Measurements from ENCODE around the gene RAB20. TPM values are rescaled to one million over a fixed set of nuclear protein-coding genes. Genes with fewer than 3 reads are reported as not detected.

RAB20 gene
- total and polyA plus RNA-seq, 9 donors: 14.5 to 32.6 (median 22.0) TPM

DNA sequence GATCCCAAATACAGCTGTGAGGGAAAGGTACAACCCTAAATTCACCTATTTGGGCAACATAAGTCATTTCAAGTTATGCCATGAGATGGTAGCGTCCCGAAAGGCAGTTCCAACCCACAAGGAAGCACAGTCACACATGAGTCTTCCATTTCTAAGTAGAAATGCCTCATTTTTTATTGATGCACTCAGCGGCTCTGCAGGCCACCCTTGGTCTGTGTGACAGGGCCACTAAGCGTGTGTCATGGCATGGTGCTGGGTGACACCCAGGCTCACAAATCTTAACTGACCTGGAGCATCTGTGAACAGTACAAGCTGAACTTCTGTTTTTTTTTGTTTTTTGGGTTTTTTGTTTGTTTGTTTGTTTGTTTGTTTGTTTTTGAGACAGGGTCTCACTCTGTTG lies 15.1 kb downstream of the RAB20 start:
- 94 to 97% (median 94%) methylated on average over 4 of the region's 4 CpGs for WGBS, 3 donors
- DNase-seq: no peak
- Histone ChIP-seq H3K4me1 (ENCODE audit: insufficient read depth) (peaks cover 18% of the 10 kb centered on the region), H3K36me3 (no peaks in the 10 kb centered on the region), H3K27me3 (no peaks in the 10 kb centered on the region), H3K4me3 (no peak overlapping the region), H3K27ac (peak overlapping the region in 1 of 2 donors; percentile 53), H3K9me3 (no peaks in the 10 kb centered on the region)
- no peak for TF ChIP-seq EP300 (IDR thresholded peaks at IDR 0.05)
- TF ChIP-seq, protein P1, sequence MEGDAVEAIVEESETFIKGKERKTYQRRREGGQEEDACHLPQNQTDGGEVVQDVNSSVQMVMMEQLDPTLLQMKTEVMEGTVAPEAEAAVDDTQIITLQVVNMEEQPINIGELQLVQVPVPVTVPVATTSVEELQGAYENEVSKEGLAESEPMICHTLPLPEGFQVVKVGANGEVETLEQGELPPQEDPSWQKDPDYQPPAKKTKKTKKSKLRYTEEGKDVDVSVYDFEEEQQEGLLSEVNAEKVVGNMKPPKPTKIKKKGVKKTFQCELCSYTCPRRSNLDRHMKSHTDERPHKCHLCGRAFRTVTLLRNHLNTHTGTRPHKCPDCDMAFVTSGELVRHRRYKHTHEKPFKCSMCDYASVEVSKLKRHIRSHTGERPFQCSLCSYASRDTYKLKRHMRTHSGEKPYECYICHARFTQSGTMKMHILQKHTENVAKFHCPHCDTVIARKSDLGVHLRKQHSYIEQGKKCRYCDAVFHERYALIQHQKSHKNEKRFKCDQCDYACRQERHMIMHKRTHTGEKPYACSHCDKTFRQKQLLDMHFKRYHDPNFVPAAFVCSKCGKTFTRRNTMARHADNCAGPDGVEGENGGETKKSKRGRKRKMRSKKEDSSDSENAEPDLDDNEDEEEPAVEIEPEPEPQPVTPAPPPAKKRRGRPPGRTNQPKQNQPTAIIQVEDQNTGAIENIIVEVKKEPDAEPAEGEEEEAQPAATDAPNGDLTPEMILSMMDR (IDR thresholded peaks at IDR 0.05): no peak
- TF ChIP-seq POLR2A (IDR thresholded peaks at IDR 0.05): no peak
- intact Hi-C loops (cut with DNase I): no loop called here

DNA sequence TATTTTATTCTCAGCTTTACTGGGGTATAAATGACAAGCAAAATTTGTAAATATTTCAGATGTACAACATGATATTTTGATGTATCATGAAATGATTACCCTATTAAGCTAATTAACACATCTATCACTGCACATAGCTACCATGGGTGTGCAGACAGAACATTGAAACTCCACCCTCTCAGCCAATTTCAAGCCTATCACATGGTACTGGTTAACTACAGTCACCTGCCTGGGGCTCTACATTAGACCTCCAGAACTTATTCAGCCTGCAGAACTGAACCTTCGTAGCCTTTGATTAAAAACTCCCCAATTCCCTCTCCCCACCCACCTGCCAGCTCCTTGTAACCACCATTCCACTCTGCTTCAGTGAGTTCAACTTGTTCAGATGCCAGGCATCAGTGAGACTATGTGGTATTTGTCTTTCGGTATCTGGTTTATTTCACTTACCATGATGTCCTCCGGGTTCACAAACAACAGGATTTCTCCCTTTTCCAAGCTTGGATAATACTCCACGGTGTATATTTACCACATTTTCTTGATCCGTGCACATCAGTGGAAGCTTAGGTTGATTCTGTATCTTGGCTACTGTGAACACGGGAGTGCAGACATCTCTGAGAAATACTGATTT lies 19.2 kb downstream of the RAB20 start:
- no peak for TF ChIP-seq EP300 (IDR thresholded peaks at IDR 0.05)
- TF ChIP-seq, protein P1 (IDR thresholded peaks at IDR 0.05): no peak
- no peak for TF ChIP-seq POLR2A (IDR thresholded peaks at IDR 0.05)
- 57 to 64% (median 57%) methylated on average over 6 of the region's 6 CpGs for WGBS, 3 donors
- no peak for DNase-seq
- Histone ChIP-seq H3K27me3 (no peaks in the 10 kb centered on the region), H3K4me3 (no peak overlapping the region), H3K4me1 (ENCODE audit: insufficient read depth) (peaks cover 22% of the 10 kb centered on the region), H3K27ac (no peak overlapping the region), H3K9me3 (no peaks in the 10 kb centered on the region), H3K36me3 (no peaks in the 10 kb centered on the region)
- intact Hi-C loops (cut with DNase I): no loop called here

DNA sequence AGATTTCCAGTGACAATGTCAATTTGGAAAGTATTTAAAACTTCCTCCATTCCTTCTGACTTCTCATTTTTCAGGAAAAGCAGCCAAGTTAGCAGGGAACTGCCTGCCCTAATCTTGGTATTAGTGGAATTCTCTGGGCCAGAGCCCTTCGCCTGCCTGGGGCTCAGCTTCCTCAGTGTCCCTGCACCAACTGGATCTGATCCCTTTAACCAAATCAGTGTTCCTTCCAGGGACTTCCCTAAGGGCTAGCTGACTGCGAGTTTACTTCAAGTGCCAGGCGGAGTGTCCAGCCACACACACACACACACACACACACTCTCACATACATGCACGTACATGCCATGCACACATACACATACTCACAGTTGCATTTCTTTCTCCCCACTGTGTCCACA lies 20.0 kb downstream of the RAB20 start:
- peaks cover 19% of the 10 kb centered on the region for H3K4me1 ChIP-seq (ENCODE audit: insufficient read depth)
- WGBS, 3 donors: 18 to 48% (median 22%) methylated on average over 4 of the region's 4 CpGs
- DNase-seq: no peak

DNA sequence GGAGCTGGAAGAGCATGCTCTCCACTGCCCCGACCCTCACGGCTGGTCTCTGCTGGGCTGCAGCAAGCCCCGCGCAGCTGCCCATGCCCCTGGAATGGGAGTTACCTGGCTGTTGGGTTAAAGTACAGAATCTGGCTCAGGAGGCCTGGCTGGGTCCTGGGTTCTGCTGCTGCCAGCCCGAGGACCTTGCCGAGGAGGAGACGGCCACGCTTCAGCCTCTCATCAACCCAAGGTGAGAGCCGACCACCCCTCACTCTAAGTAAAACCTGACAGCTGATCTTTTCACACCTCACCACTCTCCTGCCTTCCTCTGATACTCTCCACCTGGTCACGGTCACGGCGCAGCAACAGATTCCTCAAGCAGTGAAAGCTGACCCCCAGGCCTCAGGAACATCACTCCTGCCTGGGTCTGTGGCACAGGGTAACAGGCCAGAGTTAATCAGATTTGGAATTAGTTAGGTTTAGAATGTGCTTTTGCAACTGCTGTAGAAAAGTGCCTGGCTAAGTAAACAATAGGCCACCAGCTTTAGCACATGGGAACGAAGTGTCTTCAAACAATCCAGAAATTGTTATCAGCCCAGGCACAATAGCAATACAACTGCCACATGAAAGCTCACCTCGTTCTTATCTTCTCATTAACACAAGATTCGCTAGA lies 20.5 kb downstream of the RAB20 start:
- 62 to 72% (median 63%) methylated on average over 15 of the region's 15 CpGs for WGBS, 3 donors
- intact Hi-C loops (cut with DNase I): no loop called here
- TF ChIP-seq, protein P1 (IDR thresholded peaks at IDR 0.05): no peak
- TF ChIP-seq EP300 (IDR thresholded peaks at IDR 0.05) (no peak), POLR2A (IDR thresholded peaks at IDR 0.05) (no peak)
- Histone ChIP-seq H3K4me1 (ENCODE audit: insufficient read depth) (peaks cover 18% of the 10 kb centered on the region), H3K4me3 (no peak overlapping the region), H3K27ac (peak overlapping the region in 1 of 2 donors; percentile 16), H3K9me3 (no peaks in the 10 kb centered on the region), H3K27me3 (no peaks in the 10 kb centered on the region), H3K36me3 (no peaks in the 10 kb centered on the region)
- no peak for DNase-seq

More for the DNA sequence above, 20.0 kb downstream of the RAB20 start:
- no peaks in the 10 kb centered on the region for H3K36me3 ChIP-seq
- H3K27me3 ChIP-seq: no peaks in the 10 kb centered on the region
- peak overlapping the region in 1 of 2 donors; percentile 16 for H3K27ac ChIP-seq
- H3K4me3 ChIP-seq: no peak overlapping the region
- intact Hi-C loops (cut with DNase I): no loop called here
- no peaks in the 10 kb centered on the region for H3K9me3 ChIP-seq
- no peak for TF ChIP-seq POLR2A (IDR thresholded peaks at IDR 0.05)
- TF ChIP-seq, protein P1 (IDR thresholded peaks at IDR 0.05): no peak
- no peak for TF ChIP-seq EP300 (IDR thresholded peaks at IDR 0.05)
